ENCODE data around the gene TMSB4X. TPM values are rescaled to one million over a fixed set of nuclear protein-coding genes. Genes with fewer than 3 reads are reported as not detected.
"Not testable (repeated sequence)": the region's sequence is repeated elsewhere in the genome, so short reads cannot be mapped to it uniquely, and the experiment has no call there.

Gene TMSB4X
- total RNA-seq, 1 donor from 2014 or later, result 3,093 TPM

DNA sequence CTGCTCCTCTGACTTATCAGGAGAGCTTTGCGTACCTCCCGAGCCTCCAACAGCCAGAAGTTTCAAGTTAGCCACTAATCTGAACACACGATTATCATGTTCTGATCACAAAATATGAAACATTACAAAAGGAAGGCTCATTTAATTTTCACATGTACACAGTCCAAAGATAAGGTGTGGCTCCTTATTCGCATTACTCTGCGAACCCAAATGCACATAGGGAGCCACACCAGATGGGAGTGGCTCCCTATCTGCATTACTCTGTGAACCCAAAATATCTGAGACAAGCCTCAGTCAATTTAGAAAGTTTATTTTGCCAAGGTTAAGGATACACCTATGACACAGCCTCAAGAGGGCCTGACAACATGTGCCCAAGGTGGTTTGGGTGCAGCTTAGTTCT, 40.1 kb upstream of the TMSB4X start:
- Mint-ChIP-seq H3K4me1 (ENCODE audit: low read depth) (no peaks in the 10 kb centered on the region), H3K27me3 (ENCODE audit: low read depth) (no peaks in the 10 kb centered on the region), H3K36me3 (ENCODE audit: low read depth) (no peaks in the 10 kb centered on the region), H3K27ac (ENCODE audit: unreplicated experiment) (no peak overlapping the region), H3K4me3 (ENCODE audit: unreplicated experiment) (no peak overlapping the region), H3K9me3 (ENCODE audit: low read depth) (peaks cover 13% of the 10 kb centered on the region)
- TF ChIP-seq, protein P1, sequence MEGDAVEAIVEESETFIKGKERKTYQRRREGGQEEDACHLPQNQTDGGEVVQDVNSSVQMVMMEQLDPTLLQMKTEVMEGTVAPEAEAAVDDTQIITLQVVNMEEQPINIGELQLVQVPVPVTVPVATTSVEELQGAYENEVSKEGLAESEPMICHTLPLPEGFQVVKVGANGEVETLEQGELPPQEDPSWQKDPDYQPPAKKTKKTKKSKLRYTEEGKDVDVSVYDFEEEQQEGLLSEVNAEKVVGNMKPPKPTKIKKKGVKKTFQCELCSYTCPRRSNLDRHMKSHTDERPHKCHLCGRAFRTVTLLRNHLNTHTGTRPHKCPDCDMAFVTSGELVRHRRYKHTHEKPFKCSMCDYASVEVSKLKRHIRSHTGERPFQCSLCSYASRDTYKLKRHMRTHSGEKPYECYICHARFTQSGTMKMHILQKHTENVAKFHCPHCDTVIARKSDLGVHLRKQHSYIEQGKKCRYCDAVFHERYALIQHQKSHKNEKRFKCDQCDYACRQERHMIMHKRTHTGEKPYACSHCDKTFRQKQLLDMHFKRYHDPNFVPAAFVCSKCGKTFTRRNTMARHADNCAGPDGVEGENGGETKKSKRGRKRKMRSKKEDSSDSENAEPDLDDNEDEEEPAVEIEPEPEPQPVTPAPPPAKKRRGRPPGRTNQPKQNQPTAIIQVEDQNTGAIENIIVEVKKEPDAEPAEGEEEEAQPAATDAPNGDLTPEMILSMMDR (IDR thresholded peaks at IDR 0.05), result no peak
- DNase-seq (ENCODE audit: low spot score), result no peak

- no peaks in the 10 kb centered on the region for H3K27me3 Mint-ChIP-seq (ENCODE audit: low read depth)
- peaks cover 14% of the 10 kb centered on the region for H3K9me3 Mint-ChIP-seq (ENCODE audit: low read depth)
- TF ChIP-seq, protein P1 (IDR thresholded peaks at IDR 0.05), result no peak
- H3K4me1 Mint-ChIP-seq (ENCODE audit: low read depth), result no peaks in the 10 kb centered on the region
- DNase-seq (ENCODE audit: low spot score), result no peak
- H3K36me3 Mint-ChIP-seq (ENCODE audit: low read depth), result no peaks in the 10 kb centered on the region
- no peak overlapping the region for H3K4me3 Mint-ChIP-seq (ENCODE audit: unreplicated experiment)
- no peak overlapping the region for H3K27ac Mint-ChIP-seq (ENCODE audit: unreplicated experiment)
Measured at GRCh38 chrX:12936947-12937346, 38.0 kb upstream of the TMSB4X start.

- peaks cover 11% of the 10 kb centered on the region for H3K9me3 Mint-ChIP-seq (ENCODE audit: low read depth)
- not testable (repeated sequence) for H3K27me3 Mint-ChIP-seq (ENCODE audit: low read depth); DNase-seq (ENCODE audit: low spot score); H3K4me3 Mint-ChIP-seq (ENCODE audit: unreplicated experiment); H3K4me1 Mint-ChIP-seq (ENCODE audit: low read depth); H3K27ac Mint-ChIP-seq (ENCODE audit: unreplicated experiment); H3K36me3 Mint-ChIP-seq (ENCODE audit: low read depth)
Measured at GRCh38 chrX:12940471-12940870, 34.4 kb upstream of the TMSB4X start.

GRCh38 chrX:12943592-12943991, 31.3 kb upstream of the TMSB4X start:
- H3K36me3 Mint-ChIP-seq (ENCODE audit: low read depth); H3K9me3 Mint-ChIP-seq (ENCODE audit: low read depth); DNase-seq (ENCODE audit: low spot score); H3K4me3 Mint-ChIP-seq (ENCODE audit: unreplicated experiment); H3K27me3 Mint-ChIP-seq (ENCODE audit: low read depth); H3K27ac Mint-ChIP-seq (ENCODE audit: unreplicated experiment): not testable (repeated sequence)
- peaks cover 24% of the 10 kb centered on the region for H3K4me1 Mint-ChIP-seq (ENCODE audit: low read depth)

DNA sequence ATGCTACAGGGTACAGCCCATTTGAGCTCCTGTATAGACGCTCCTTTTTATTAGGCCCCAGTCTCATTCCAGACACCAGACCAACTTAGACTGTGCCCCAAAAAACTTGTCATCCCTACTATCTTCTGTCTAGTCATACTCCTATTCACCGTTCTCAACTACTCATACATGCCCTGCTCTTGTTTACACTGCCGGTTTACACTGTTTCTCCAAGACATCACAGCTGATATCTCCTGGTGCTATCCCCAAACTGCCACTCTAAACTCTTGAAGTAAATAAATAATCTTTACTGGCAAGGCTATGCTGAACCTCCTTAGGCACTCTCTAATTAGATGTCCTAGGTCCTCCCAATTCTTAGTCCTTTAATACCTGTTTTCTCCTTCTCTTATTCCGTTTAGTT, 30.5 kb upstream of the TMSB4X start:
- H3K4me1 Mint-ChIP-seq (ENCODE audit: low read depth), result peaks cover 30% of the 10 kb centered on the region
- not testable (repeated sequence) for H3K4me3 Mint-ChIP-seq (ENCODE audit: unreplicated experiment); H3K36me3 Mint-ChIP-seq (ENCODE audit: low read depth); DNase-seq (ENCODE audit: low spot score); H3K27ac Mint-ChIP-seq (ENCODE audit: unreplicated experiment); H3K9me3 Mint-ChIP-seq (ENCODE audit: low read depth); H3K27me3 Mint-ChIP-seq (ENCODE audit: low read depth)

DNA sequence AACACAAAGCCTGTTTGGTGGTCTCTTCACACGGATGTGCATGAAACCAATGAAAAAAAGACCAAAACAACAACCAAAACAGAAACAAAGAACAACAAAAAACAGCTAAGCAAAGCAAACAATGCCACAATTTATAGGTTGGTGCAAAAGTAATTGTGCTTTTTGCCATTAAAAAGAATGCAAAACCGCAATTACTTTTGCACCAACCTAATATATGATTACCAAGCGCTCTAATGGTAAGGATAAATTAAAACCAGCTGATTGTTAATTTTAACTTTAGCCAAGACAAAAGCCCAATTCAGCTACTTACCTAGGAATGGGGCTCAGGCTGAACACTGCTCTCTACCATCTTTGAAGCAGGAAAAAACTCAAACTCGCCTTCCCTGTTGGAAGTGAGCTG, 29.4 kb upstream of the TMSB4X start:
- Mint-ChIP-seq H3K4me1 (ENCODE audit: low read depth) (peaks cover 41% of the 10 kb centered on the region), H3K4me3 (ENCODE audit: unreplicated experiment) (no peak overlapping the region), H3K9me3 (ENCODE audit: low read depth) (peaks cover 5% of the 10 kb centered on the region), H3K36me3 (ENCODE audit: low read depth) (no peaks in the 10 kb centered on the region), H3K27me3 (ENCODE audit: low read depth) (no peaks in the 10 kb centered on the region), H3K27ac (ENCODE audit: unreplicated experiment) (no peak overlapping the region)
- DNase-seq (ENCODE audit: low spot score), result no peak
- TF ChIP-seq, protein P1 (IDR thresholded peaks at IDR 0.05), result no peak

- Mint-ChIP-seq H3K9me3 (ENCODE audit: low read depth) (no peaks in the 10 kb centered on the region), H3K4me1 (ENCODE audit: low read depth) (peaks cover 46% of the 10 kb centered on the region), H3K36me3 (ENCODE audit: low read depth) (no peaks in the 10 kb centered on the region), H3K4me3 (ENCODE audit: unreplicated experiment) (no peak overlapping the region), H3K27ac (ENCODE audit: unreplicated experiment) (peak overlapping the region; percentile 81), H3K27me3 (ENCODE audit: low read depth) (no peaks in the 10 kb centered on the region)
- TF ChIP-seq, protein P1 (IDR thresholded peaks at IDR 0.05), result no peak
- no peak for DNase-seq (ENCODE audit: low spot score)
Measured at GRCh38 chrX:12946406-12946805, 28.5 kb upstream of the TMSB4X start.
